ENCODE measurements around the gene CDK5RAP3. TPM values are rescaled to one million over a fixed set of nuclear protein-coding genes. Genes with fewer than 3 reads are reported as not detected.

Gene CDK5RAP3
- 27.9 and 41.8 TPM in 2 replicates for total RNA-seq

GRCh38 chr17:47970725-47971499 lies at the start of gene CDK5RAP3:
Gene CDK5RAP3, plus strand, starts transcription at chr17:47971113. Its CDS starts 34 bp downstream, at chr17:47971147.

GRCh38 chr17:47941246-47942095 lies 29.4 kb upstream of the CDK5RAP3 start, which contains the start of gene PNPO:
Gene PNPO, plus strand, starts transcription at chr17:47941571. Its CDS starts 105 bp downstream, at chr17:47941676.

GRCh38 chr17:47957591-47958490 lies 13.1 kb upstream of the CDK5RAP3 start, which contains the start of gene PRR15L:
Gene PRR15L, minus strand, starts transcription at chr17:47957883. Its CDS starts 4,649 bp downstream, at chr17:47953234.

Other genes with a start within 250 kb of the CDK5RAP3 start
- not detected in 2 replicates for gene TBX21, start 237.9 kb upstream of the CDK5RAP3 start, total RNA-seq
- gene OSBPL7, start 149.3 kb upstream of the CDK5RAP3 start, total RNA-seq: 15.4 and 17.3 TPM in 2 replicates
- 30.5 and 52.3 TPM in 2 replicates for gene MRPL10, start 139.6 kb upstream of the CDK5RAP3 start, total RNA-seq
- 0.29 TPM in 1 of 2 replicates, not detected in the other for gene LRRC46, start 139.4 kb upstream of the CDK5RAP3 start, total RNA-seq
- gene SCRN2, start 129.8 kb upstream of the CDK5RAP3 start, total RNA-seq: 27.4 and 41.5 TPM in 2 replicates
- 0.33 and 1.2 TPM in 2 replicates for gene SP6, start 120.0 kb upstream of the CDK5RAP3 start, total RNA-seq
- gene SP2, start 74.9 kb upstream of the CDK5RAP3 start, total RNA-seq: 2.9 and 3.3 TPM in 2 replicates
- 42.1 and 51.9 TPM in 2 replicates for gene PNPO, start 29.5 kb upstream of the CDK5RAP3 start, total RNA-seq
- not detected in 2 replicates for gene PRR15L, start 13.2 kb upstream of the CDK5RAP3 start, total RNA-seq
- 6.4 and 6.5 TPM in 2 replicates for gene COPZ2, start 66.7 kb downstream of the CDK5RAP3 start, total RNA-seq
- gene NFE2L1, start 77.2 kb downstream of the CDK5RAP3 start, total RNA-seq: 137 and 143 TPM in 2 replicates
- 45.4 and 50.8 TPM in 2 replicates for gene CBX1, start 130.4 kb downstream of the CDK5RAP3 start, total RNA-seq
- 14.7 and 17.0 TPM in 2 replicates for gene SNX11, start 136.7 kb downstream of the CDK5RAP3 start, total RNA-seq

All from vein endothelial cell (primary cell).